NCI-H2227 treated with DMSO at 0.1 percent for 48 hours (cell line): ENCODE measurements around the gene SEZ6L2.
A peak's percentile ranks its signal among the peaks of the same experiment; 100 is the strongest.
"Not testable (repeated sequence)": the region's sequence is repeated elsewhere in the genome, so short reads cannot be mapped to it uniquely, and the experiment has no call there.

Source experiments
- DNase-seq: peaks from one replicate; lab custom pipeline; 2025; lab: John Stamatoyannopoulos, UW

Gene SEZ6L2

DNA sequence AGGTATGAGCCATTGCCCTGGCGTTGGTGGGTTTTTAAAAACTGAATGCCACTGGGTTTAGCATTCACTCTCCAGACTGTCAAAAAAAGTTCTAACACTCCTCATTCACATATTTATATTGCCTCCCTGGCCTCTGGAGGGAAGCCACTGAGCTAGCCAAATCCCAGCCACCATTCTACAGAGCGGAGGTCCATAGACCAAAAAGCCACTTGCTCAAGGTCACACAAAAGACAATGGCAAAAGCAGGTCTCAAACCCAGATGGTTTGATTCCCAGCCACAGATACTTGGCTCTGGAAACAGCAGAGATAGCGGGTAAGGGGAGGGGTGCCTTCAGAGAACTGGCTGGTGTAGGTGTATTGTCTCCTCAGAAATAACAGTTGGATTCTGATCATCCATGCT is 18.3 kb downstream of the SEZ6L2 start:
- no peak for DNase-seq

DNA sequence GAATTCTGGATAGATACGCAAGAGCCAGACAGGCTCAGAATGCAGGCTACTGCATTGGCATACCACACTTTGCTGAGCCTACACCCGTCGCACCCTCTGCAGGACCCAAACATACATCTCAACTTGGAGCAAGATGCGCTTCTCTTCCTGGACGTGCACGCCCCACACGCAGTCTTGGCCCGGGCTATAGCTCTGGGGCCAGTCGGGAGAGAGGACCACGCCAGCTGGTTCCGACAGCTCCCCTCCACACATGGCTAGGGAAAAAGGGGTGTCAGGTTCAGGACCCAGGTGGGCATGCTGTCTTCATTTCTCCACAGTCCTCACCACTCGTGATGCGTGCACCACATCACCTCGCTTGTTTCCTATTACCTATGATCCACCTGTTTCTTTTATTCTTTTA is 21.2 kb downstream of the SEZ6L2 start:
- DNase-seq, result no peak

DNA sequence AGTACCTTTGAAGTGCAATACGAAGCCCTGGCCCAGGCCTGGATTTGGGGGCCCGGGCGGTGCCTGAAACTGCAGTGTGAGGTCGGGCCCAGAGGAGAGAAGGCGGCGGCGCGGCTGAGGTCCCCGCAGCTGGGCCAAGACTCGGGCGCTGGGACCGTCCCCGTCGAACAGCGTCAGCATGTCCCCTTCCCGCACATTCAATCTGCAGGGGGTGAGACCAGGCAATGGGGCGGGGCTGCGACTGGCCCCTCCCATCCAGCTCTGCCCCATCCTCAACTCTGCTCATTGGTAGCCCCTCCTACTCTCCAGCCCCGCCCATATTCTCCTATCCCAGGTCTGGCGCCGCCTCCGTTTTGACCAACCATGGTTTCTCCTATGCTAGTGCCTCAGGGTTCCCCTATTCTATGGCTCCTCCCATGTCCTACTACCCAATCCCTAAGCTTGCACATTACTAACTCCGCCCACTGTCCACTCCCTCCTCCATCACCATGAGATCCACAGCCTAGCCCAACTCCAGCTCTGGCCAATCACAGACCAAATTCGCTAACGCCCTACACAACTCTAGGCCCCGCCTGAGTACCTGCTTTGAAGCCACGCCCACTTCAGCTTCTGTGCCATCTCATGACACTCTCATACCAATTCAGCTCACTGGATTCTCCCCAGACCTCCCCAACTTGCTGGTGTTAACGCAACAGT is 21.9 kb downstream of the SEZ6L2 start:
- DNase-seq, result no peak

- no peak for DNase-seq
Measured at GRCh38 chr16:29876594-29877249, 22.6 kb downstream of the SEZ6L2 start.

GRCh38 chr16:29876217-29876593 is 23.1 kb downstream of the SEZ6L2 start:
- no peak for DNase-seq

GRCh38 chr16:29875206-29875605 is 24.1 kb downstream of the SEZ6L2 start:
- DNase-seq, result no peak

- DNase-seq, result no peak
Measured at GRCh38 chr16:29873319-29873718, 26.0 kb downstream of the SEZ6L2 start.

DNA sequence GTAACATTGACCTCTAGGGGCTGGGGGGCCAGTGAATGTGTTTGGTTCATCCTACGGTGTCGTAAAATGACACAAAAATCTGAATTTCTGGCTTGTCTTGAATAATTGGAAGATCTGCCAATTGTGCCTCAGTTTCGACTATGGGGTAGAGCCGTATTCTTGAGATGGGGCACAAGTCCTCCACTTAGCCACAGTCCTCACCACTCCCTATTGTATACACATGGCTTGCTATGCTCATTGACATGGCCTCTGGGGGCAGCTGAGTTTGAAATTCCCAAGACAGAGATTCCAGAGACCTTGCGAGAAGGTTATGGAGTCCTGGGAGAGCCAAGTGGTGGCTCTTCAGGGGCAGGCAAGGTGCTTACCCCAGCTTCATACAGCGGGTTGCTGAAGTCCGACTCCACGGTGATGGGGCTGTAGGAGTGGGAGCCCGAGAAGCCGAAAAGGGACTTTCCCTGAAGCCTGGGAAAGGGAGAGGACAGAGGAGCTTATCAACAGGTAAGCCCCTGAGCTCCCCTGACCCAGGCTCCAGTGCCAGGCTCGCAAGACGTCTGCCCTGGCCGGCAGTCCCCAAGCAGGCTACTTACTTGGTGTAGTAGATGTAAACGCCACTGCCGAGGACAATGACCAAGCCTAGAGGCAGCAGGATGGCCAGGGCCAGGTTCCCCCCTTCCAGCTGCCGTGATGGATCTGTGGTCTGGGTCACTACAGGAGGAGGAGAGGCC is 27.4 kb downstream of the SEZ6L2 start:
- DNase-seq, result no peak

DNA sequence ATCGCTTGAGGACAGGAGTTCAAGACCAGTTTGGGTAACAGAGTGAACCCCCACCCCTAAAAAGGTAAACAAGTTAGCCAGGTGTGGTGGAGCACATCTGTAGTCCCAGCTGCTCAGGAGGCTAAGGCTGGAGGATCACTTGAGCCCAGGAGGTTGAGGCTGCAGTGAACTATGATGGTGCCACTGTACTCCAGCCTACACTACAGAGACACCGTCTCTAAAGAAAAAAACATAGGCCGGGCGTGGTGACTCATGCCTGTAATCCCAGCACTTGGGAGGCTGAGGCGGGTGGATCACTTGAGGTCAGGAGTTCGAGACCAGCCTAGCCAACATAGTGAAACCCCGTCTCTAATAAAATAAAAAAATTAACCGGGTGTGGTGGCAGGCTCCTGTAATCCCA is 30.3 kb downstream of the SEZ6L2 start:
- not testable (repeated sequence) for DNase-seq

- no peak for DNase-seq
Measured at GRCh38 chr16:29868396-29869009, 30.8 kb downstream of the SEZ6L2 start.

- DNase-seq, result no peak
Measured at GRCh38 chr16:29864205-29864604, 35.1 kb downstream of the SEZ6L2 start.

GRCh38 chr16:29863669-29863984 is 35.7 kb downstream of the SEZ6L2 start:
- DNase-seq, result no peak

DNA sequence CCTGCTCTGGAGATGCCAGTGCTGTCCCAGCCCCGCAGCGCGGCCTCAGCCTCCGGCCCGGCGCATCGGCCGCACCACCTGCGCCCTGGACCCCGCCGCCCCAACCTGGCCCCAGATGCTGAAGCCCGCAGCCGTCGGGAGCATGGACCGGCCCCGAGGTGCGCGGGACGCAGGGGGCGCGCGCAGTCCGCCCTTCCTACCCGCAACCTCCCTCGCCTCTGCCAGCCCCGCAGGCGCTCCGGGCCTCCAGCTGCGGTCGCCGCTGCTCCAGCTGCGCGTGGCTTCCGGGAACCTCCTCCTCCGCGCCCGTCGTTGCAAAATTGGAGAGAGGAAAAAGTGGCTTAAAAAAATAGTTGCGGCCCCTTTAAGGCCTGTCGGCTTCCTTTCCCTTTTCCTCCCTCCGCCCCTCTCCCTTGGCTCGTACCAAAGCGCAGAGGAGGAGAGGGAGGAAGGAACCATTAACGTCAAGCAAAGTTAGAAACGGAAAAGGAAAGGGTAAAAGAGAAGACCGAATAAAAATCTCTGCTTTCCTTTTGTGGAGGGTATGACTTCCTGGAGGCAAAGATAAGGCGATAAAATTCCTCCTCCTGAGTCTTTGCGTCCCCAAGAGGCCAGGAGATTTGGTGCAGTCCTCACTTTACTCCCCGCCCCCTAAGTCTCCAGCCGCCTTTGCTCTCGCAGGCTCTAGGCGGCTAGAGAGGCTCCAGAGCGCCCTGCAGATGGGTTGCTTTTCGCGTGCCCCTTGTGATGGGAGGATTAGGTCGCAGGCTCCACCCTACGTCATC is 36.3 kb downstream of the SEZ6L2 start, which contains the start of gene CDIPT:
Gene CDIPT, minus strand, starts transcription at position 343 of the 785 bp plus-strand sequence. CDS start 369 bp downstream, outside the sequence.
- DNase-seq, result peak; percentile 97

- no peak for DNase-seq
Measured at GRCh38 chr16:29862383-29862883, 36.9 kb downstream of the SEZ6L2 start.

GRCh38 chr16:29860218-29860617 is 39.1 kb downstream of the SEZ6L2 start:
- no peak for DNase-seq

- no peak for DNase-seq
Measured at GRCh38 chr16:29858974-29859373, 40.4 kb downstream of the SEZ6L2 start.

GRCh38 chr16:29858149-29858849 is 41.1 kb downstream of the SEZ6L2 start:
- DNase-seq, result no peak

DNA sequence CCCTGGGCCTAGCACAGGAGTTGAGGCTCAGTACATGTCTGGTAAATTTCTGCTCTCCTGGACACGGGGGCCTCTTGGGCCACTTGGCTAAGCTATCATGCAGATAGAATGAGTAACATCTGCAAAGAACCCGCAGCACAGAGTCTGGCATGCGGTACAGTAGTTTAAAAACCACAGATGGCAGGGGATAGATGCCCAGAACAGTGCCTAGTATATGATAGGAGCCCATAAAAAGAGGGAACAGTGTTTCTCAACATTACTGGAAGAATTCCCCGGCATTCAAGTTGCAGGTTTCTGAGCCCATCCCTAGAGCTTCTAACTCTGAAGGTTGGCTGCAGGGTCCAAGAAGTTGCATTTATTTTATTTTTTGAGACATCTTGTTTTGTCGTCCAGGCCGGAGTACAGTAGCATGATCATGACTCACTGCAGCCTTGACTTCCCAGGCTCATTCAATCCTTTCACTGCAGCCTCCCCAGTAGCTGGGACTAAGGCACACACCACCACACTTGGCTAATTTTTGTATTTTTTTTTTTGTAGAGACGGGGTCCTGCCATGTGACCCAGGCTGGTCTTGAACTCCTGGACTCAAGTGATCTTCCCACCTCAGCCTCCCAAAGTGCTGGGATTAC is 42.1 kb downstream of the SEZ6L2 start:
- no peak for DNase-seq

DNA sequence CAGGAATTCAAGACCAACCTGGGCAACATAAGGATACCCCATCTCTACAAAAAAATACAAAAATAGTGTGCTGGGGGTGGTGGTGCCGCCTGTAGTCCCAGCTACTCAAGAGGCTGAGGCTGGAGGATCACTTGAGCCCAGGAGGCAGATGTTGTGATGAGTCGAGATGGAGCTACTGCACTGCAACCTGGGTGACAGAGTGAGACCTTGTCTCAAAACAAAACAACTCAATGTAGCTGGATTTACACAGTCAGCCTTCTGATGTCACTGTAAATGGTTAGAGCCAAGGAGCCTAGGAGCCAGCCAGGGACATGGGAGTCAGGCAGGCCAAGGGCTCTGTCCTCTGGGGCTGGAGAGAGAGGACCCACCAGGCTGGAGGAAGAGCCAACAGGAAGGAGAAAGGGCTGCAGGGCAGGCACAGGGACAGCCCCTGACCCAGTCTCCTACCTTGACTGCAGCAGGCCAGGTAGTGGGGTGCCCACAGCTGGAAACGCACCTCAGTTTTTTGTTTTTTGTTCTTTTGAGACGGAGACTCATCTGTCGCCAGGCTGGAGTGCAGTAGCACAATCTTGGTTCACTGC is 44.7 kb downstream of the SEZ6L2 start:
- DNase-seq, result no peak

GRCh38 chr16:29852654-29853053 is 46.7 kb downstream of the SEZ6L2 start:
- DNase-seq, result no peak
